Measurements from ENCODE around the gene SPACA9.

The SPACA9 gene

DNA sequence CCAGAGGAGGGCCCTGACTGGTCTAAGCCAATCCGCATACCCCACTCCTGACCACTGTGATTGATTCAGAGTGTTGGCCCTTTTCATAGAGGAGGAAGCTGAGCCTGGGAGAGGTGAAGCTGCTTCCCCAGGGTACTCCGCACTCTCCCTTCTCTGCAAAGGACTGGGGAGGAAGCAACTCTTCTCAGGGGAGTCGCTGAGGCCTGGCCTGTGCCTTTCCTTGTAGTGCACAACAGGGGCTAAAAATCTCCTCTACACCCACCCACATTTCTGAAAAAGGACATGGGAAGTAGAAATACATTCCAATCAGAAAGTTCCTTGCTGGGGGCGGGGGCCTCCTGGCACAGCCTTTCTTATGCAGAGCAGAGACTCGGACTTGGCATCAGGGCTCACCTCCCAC lies 22.8 kb upstream of the SPACA9 start:
- H3K4me1 Mint-ChIP-seq (ENCODE audit: low read depth), result peaks cover 9% of the 10 kb centered on the region
- no peak overlapping the region for H3K27ac Mint-ChIP-seq
- peaks cover 1% of the 10 kb centered on the region for H3K27me3 Mint-ChIP-seq
- H3K9me3 Mint-ChIP-seq (ENCODE audit: low read depth), result no peaks in the 10 kb centered on the region
- no peak overlapping the region for H3K4me3 Mint-ChIP-seq
- no peaks in the 10 kb centered on the region for H3K36me3 Mint-ChIP-seq

- no peak overlapping the region for H3K27ac Mint-ChIP-seq
- H3K4me3 Mint-ChIP-seq, result no peak overlapping the region
These were observed 21.7 kb upstream of the SPACA9 start for GRCh38 chr9:132857031-132857430.

GRCh38 chr9:132857616-132858342 lies 20.9 kb upstream of the SPACA9 start:
- no peaks in the 10 kb centered on the region for H3K36me3 Mint-ChIP-seq
- H3K4me1 Mint-ChIP-seq (ENCODE audit: low read depth), result peaks cover 8% of the 10 kb centered on the region
- H3K27ac Mint-ChIP-seq, result no peak overlapping the region
- no peak overlapping the region for H3K4me3 Mint-ChIP-seq
- H3K9me3 Mint-ChIP-seq (ENCODE audit: low read depth), result no peaks in the 10 kb centered on the region
- H3K27me3 Mint-ChIP-seq, result peaks cover 1% of the 10 kb centered on the region

More at GRCh38 chr9:132857031-132857430, 21.7 kb upstream of the SPACA9 start:
- Mint-ChIP-seq H3K4me1 (ENCODE audit: low read depth) (peaks cover 4% of the 10 kb centered on the region), H3K36me3 (no peaks in the 10 kb centered on the region), H3K9me3 (ENCODE audit: low read depth) (no peaks in the 10 kb centered on the region), H3K27me3 (peaks cover 1% of the 10 kb centered on the region)

DNA sequence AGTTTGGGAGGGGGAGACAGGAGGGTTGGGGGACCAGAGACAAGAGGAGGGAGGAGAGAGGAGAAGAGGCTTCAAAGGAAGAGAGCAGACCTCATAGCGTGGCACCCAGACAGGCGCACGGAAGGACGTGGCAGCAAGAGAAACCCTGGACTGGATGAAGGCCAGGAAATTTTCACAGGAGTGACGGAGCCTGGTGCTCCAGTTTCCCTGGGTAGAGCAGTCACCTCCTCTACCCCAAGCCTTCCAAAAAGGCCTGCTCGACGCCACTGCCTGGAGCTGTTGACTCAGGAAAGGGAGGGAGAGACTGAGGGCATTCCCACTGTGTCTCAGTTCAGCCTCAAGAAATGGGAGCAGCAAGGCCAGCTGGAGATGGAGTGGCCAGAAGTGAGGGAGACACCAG lies 19.9 kb upstream of the SPACA9 start:
- peaks cover 1% of the 10 kb centered on the region for H3K27me3 Mint-ChIP-seq
- H3K4me3 Mint-ChIP-seq, result no peak overlapping the region
- H3K27ac Mint-ChIP-seq, result no peak overlapping the region
- no peaks in the 10 kb centered on the region for H3K9me3 Mint-ChIP-seq (ENCODE audit: low read depth)
- H3K4me1 Mint-ChIP-seq (ENCODE audit: low read depth), result peaks cover 8% of the 10 kb centered on the region
- no peaks in the 10 kb centered on the region for H3K36me3 Mint-ChIP-seq

- H3K27ac Mint-ChIP-seq, result no peak overlapping the region
- no peaks in the 10 kb centered on the region for H3K27me3 Mint-ChIP-seq
- H3K9me3 Mint-ChIP-seq (ENCODE audit: low read depth), result no peaks in the 10 kb centered on the region
- peaks cover 4% of the 10 kb centered on the region for H3K4me1 Mint-ChIP-seq (ENCODE audit: low read depth)
- no peak overlapping the region for H3K4me3 Mint-ChIP-seq
- no peaks in the 10 kb centered on the region for H3K36me3 Mint-ChIP-seq
These were observed 17.0 kb upstream of the SPACA9 start for GRCh38 chr9:132861666-132862065.

- Mint-ChIP-seq H3K27me3 (no peaks in the 10 kb centered on the region), H3K36me3 (no peaks in the 10 kb centered on the region), H3K27ac (no peak overlapping the region), H3K4me1 (ENCODE audit: low read depth) (peaks cover 4% of the 10 kb centered on the region), H3K9me3 (ENCODE audit: low read depth) (no peaks in the 10 kb centered on the region), H3K4me3 (no peak overlapping the region)
These were observed 16.2 kb upstream of the SPACA9 start for GRCh38 chr9:132862533-132862932.

DNA sequence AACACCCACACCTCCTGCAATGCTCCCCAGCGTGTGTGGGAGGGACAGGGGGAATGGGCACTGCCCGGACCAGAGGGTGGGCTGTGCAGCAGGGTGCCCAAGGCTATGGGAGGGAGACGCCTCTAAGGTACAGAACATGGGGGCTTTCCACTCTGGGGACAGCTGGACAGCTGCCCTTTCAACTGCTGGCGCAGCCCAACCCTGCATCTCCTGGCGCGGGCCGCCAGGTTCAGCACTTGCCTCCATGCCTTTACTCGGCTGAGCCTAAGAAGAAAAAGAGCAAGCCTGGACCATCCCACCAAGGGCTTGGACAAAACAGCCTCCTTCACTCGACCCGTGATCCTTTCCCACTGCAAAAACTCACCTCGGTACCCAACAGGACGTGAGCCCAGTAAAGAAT lies 15.6 kb upstream of the SPACA9 start:
- Mint-ChIP-seq H3K9me3 (ENCODE audit: low read depth) (no peaks in the 10 kb centered on the region), H3K27ac (no peak overlapping the region), H3K27me3 (no peaks in the 10 kb centered on the region)

GRCh38 chr9:132864277-132864676 lies 14.4 kb upstream of the SPACA9 start:
- H3K27ac Mint-ChIP-seq, result no peak overlapping the region
- H3K36me3 Mint-ChIP-seq, result no peaks in the 10 kb centered on the region
- peaks cover 4% of the 10 kb centered on the region for H3K4me1 Mint-ChIP-seq (ENCODE audit: low read depth)
- H3K9me3 Mint-ChIP-seq (ENCODE audit: low read depth), result no peaks in the 10 kb centered on the region
- H3K27me3 Mint-ChIP-seq, result no peaks in the 10 kb centered on the region
- no peak overlapping the region for H3K4me3 Mint-ChIP-seq

More for the DNA sequence above, 15.6 kb upstream of the SPACA9 start:
- Mint-ChIP-seq H3K4me3 (no peak overlapping the region), H3K4me1 (ENCODE audit: low read depth) (peaks cover 4% of the 10 kb centered on the region), H3K36me3 (no peaks in the 10 kb centered on the region)

GRCh38 chr9:132864691-132865090 lies 14.0 kb upstream of the SPACA9 start:
- no peak overlapping the region for H3K27ac Mint-ChIP-seq

GRCh38 chr9:132866898-132867297 lies 11.8 kb upstream of the SPACA9 start:
- Mint-ChIP-seq H3K9me3 (ENCODE audit: low read depth) (no peaks in the 10 kb centered on the region), H3K4me1 (ENCODE audit: low read depth) (peaks cover 4% of the 10 kb centered on the region), H3K27me3 (no peaks in the 10 kb centered on the region), H3K4me3 (no peak overlapping the region), H3K27ac (no peak overlapping the region), H3K36me3 (no peaks in the 10 kb centered on the region)

More at GRCh38 chr9:132864691-132865090, 14.0 kb upstream of the SPACA9 start:
- H3K4me3 Mint-ChIP-seq, result no peak overlapping the region
- H3K36me3 Mint-ChIP-seq, result no peaks in the 10 kb centered on the region
- H3K27me3 Mint-ChIP-seq, result no peaks in the 10 kb centered on the region
- H3K9me3 Mint-ChIP-seq (ENCODE audit: low read depth), result no peaks in the 10 kb centered on the region
- peaks cover 4% of the 10 kb centered on the region for H3K4me1 Mint-ChIP-seq (ENCODE audit: low read depth)

DNA sequence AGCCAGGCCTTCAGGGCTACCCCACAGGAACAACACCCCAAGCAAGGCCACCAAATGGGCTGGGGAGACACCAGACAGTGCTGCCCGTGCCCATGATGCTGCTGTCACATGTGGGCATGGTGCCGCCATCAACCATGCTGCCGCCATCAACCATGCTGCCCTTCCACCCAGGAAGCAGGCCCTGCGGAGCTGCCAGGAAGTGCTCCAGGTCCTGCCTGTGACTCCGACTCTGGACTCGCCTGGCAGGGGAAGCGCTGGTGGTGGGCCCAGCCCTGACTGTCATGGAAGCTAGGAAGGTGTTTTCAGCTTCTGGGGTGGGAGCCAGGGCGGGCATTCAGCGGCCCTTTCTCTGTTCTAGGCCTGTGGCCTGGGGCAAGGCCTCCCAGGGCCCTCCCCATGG lies 9.4 kb upstream of the SPACA9 start:
- H3K4me3 Mint-ChIP-seq, result no peak overlapping the region
- no peaks in the 10 kb centered on the region for H3K9me3 Mint-ChIP-seq (ENCODE audit: low read depth)
- no peaks in the 10 kb centered on the region for H3K36me3 Mint-ChIP-seq
- H3K4me1 Mint-ChIP-seq (ENCODE audit: low read depth), result peaks cover 2% of the 10 kb centered on the region
- no peaks in the 10 kb centered on the region for H3K27me3 Mint-ChIP-seq
- H3K27ac Mint-ChIP-seq, result no peak overlapping the region

DNA sequence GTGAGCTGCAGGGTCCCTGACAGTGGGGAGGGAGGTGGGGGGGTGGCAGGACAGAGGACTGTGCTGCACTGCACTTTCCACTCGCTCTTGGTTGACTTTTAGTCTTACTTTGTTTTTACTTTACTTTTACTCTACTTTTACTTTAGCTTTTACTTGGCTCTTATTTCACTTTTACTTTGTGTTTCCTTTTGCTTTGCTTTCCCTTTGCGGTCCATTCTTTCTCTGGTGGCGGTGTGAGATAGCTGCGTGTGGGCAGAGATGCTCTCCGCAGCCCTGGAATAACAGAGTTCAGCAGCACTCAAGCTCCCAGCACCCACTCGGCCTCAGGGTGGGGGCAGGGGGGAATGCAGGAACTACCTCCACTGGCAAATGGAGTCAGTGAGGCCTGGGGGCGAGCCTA lies 5.3 kb upstream of the SPACA9 start:
- Mint-ChIP-seq H3K4me1 (ENCODE audit: low read depth) (peaks cover 2% of the 10 kb centered on the region), H3K27me3 (no peaks in the 10 kb centered on the region), H3K27ac (peak overlapping the region; percentile 61), H3K36me3 (no peaks in the 10 kb centered on the region), H3K4me3 (no peak overlapping the region), H3K9me3 (ENCODE audit: low read depth) (no peaks in the 10 kb centered on the region)

- H3K4me3 Mint-ChIP-seq, result no peak overlapping the region
- no peaks in the 10 kb centered on the region for H3K9me3 Mint-ChIP-seq (ENCODE audit: low read depth)
- no peaks in the 10 kb centered on the region for H3K27me3 Mint-ChIP-seq
- H3K4me1 Mint-ChIP-seq (ENCODE audit: low read depth), result peaks cover 8% of the 10 kb centered on the region
- H3K27ac Mint-ChIP-seq, result no peak overlapping the region
- no peaks in the 10 kb centered on the region for H3K36me3 Mint-ChIP-seq
These were observed 3.5 kb upstream of the SPACA9 start for GRCh38 chr9:132875159-132875558.

DNA sequence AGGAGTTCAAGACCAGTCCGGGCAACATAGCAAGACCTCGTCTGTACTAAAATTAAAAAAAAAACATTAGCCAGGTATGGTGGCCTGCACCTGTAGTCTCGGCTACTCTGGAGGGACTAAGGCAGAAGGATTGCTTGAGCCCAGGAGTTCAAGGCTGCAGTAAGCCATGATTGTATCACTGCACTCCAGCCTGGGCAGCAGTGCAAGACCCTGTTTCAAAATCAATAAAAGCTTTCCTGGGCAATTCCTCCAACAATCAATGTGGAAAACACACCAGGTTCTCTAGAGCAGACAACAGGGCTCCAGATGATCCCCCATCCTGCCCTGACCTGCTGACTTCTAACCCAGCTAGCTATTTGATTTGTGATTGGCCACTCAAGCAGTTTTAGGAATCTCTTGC lies 1.8 kb upstream of the SPACA9 start:
- H3K36me3 Mint-ChIP-seq, result no peaks in the 10 kb centered on the region

DNA sequence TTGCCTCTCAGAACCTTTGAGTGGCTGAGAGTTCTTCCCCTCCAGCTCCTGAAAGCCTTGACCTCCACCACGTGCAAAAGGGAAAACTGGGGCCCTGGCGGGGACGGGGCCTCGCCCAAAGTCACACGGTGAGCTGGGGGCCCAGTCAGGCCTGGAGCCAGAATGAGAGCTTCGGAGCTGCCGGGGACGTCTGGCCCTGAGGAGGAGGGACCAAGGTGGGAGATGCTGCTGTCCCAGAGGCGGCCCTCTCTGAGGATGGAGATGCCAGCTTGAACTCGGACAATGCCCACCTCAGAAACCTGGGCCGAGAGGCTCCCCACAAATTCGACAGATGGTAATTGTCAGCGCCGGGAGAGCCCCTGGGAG lies 1.3 kb upstream of the SPACA9 start:
- Mint-ChIP-seq H3K9me3 (ENCODE audit: low read depth) (no peaks in the 10 kb centered on the region), H3K4me1 (ENCODE audit: low read depth) (peaks cover 10% of the 10 kb centered on the region), H3K27ac (no peak overlapping the region), H3K4me3 (peak overlapping the region; percentile 83), H3K27me3 (no peaks in the 10 kb centered on the region), H3K36me3 (no peaks in the 10 kb centered on the region)

More for the DNA sequence above, 1.8 kb upstream of the SPACA9 start:
- no peaks in the 10 kb centered on the region for H3K9me3 Mint-ChIP-seq (ENCODE audit: low read depth)
- peak overlapping the region; percentile 83 for H3K4me3 Mint-ChIP-seq
- no peak overlapping the region for H3K27ac Mint-ChIP-seq
- no peaks in the 10 kb centered on the region for H3K27me3 Mint-ChIP-seq
- H3K4me1 Mint-ChIP-seq (ENCODE audit: low read depth), result peaks cover 10% of the 10 kb centered on the region

Measured in activated naive CD8-positive, alpha-beta T cell (primary cell).